ENCODE data around the gene ASCL3. TPM values are rescaled to one million over a fixed set of nuclear protein-coding genes. Genes with fewer than 3 reads are reported as not detected.
"Not testable (repeated sequence)": the region's sequence is repeated elsewhere in the genome, so short reads cannot be mapped to it uniquely, and the experiment has no call there.

The ASCL3 gene
- total RNA-seq, 2 donors from 2014 or later, result not detected

DNA sequence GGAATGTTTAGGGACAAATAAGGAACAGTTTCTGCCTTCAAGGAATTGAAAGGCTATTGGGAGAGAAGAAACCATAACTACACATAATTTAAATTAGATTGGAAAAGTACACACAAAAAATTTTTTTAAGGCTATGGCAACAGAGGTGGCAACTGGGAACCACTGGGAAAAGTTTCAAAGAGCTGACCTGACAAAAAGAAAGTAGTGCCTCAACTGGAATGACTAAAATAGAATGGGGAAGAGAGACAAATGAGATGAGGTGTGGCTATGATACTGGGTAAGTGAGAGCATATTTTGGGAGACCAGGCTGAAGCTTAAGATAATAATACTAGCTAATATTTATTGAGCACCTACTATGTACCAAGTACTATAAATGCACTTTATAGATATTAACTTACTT lies 34.7 kb downstream of the ASCL3 start:
- Histone ChIP-seq H3K4me3 (no peak overlapping the region), H3K4me1 (replicated peaks) (no peaks in the 10 kb centered on the region), H3K27me3 (replicated peaks; ENCODE audit: insufficient read depth) (no peaks in the 10 kb centered on the region), H3K9me3 (no peaks in the 10 kb centered on the region), H3K36me3 (no peaks in the 10 kb centered on the region), H3K27ac (no peak overlapping the region)
- TF ChIP-seq, protein P1, sequence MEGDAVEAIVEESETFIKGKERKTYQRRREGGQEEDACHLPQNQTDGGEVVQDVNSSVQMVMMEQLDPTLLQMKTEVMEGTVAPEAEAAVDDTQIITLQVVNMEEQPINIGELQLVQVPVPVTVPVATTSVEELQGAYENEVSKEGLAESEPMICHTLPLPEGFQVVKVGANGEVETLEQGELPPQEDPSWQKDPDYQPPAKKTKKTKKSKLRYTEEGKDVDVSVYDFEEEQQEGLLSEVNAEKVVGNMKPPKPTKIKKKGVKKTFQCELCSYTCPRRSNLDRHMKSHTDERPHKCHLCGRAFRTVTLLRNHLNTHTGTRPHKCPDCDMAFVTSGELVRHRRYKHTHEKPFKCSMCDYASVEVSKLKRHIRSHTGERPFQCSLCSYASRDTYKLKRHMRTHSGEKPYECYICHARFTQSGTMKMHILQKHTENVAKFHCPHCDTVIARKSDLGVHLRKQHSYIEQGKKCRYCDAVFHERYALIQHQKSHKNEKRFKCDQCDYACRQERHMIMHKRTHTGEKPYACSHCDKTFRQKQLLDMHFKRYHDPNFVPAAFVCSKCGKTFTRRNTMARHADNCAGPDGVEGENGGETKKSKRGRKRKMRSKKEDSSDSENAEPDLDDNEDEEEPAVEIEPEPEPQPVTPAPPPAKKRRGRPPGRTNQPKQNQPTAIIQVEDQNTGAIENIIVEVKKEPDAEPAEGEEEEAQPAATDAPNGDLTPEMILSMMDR (IDR thresholded peaks at IDR 0.05), result no peak
- TF ChIP-seq POLR2A (IDR thresholded peaks at IDR 0.05) (no peak), POLR2AphosphoS5 (IDR thresholded peaks at IDR 0.05) (no peak)
- no peak for DNase-seq (ENCODE audit: low spot score)
- intact Hi-C loops (cut with DNase I), result no loop called here

DNA sequence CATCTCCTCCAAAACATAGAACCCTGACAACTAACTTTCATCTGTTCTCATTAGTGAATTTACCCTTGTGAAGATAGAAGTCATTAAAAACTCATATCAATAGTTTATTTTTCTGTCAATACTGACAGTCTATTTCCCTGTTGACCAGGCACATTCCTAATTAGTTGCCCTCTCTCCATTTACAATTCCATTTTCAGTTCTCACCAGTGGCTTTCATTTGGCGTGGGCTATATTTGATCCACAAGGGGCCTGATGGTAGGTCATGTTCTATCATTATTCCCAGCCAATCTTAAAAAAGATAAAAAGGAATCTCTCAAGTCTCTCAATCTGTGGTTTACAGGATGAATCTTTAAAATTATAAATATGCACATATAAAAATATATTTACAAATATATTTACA lies 35.7 kb downstream of the ASCL3 start:
- Histone ChIP-seq H3K9me3 (no peaks in the 10 kb centered on the region), H3K27me3 (replicated peaks; ENCODE audit: insufficient read depth) (no peaks in the 10 kb centered on the region), H3K27ac (no peak overlapping the region), H3K4me1 (replicated peaks) (no peaks in the 10 kb centered on the region), H3K4me3 (no peak overlapping the region), H3K36me3 (no peaks in the 10 kb centered on the region)
- intact Hi-C loops (cut with DNase I), result no loop called here
- TF ChIP-seq, protein P1 (IDR thresholded peaks at IDR 0.05), result no peak
- TF ChIP-seq POLR2AphosphoS5 (IDR thresholded peaks at IDR 0.05), result no peak
- DNase-seq (ENCODE audit: low spot score), result no peak
- 93% methylated on average over 1 of the region's 1 CpG for WGBS

DNA sequence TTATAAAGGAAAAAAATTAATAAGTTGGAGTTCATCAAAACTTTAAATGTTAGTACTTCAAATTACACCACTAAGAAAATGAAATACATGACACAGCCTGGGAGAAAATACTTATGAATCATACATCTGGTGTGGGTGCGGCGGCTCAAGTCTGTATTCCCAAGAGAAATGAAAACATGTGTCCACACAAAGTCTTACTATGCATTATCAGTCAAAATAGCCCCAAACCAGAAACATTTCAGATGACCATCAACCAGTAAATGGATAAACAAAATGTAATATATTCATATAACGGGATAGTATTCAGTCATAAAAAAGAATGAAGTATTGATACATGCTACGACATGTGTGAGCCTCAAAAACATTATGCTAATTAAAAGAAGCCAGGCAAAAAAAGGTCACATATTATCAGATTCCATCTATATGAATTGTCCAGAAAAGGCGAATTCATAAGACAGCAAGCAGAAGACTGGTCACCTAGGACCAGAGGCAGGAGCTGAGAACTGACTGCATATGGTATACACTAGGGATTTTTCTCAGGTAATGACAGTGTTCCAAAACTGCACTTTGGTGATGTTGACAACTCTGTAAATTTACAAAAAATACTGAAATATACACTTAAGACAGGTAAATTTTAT lies 37.2 kb downstream of the ASCL3 start:
- intact Hi-C loops (cut with DNase I), result no loop called here
- DNase-seq (ENCODE audit: low spot score), result no peak
- Histone ChIP-seq H3K36me3 (no peaks in the 10 kb centered on the region), H3K4me1 (replicated peaks) (no peaks in the 10 kb centered on the region), H3K27ac (no peak overlapping the region), H3K4me3 (no peak overlapping the region), H3K9me3 (no peaks in the 10 kb centered on the region), H3K27me3 (replicated peaks; ENCODE audit: insufficient read depth) (no peaks in the 10 kb centered on the region)
- TF ChIP-seq POLR2A (IDR thresholded peaks at IDR 0.05), result no peak
- TF ChIP-seq, protein P1 (IDR thresholded peaks at IDR 0.05), result no peak
- no peak for TF ChIP-seq POLR2AphosphoS5 (IDR thresholded peaks at IDR 0.05)
- 81% methylated on average over 5 of the region's 5 CpGs for WGBS

DNA sequence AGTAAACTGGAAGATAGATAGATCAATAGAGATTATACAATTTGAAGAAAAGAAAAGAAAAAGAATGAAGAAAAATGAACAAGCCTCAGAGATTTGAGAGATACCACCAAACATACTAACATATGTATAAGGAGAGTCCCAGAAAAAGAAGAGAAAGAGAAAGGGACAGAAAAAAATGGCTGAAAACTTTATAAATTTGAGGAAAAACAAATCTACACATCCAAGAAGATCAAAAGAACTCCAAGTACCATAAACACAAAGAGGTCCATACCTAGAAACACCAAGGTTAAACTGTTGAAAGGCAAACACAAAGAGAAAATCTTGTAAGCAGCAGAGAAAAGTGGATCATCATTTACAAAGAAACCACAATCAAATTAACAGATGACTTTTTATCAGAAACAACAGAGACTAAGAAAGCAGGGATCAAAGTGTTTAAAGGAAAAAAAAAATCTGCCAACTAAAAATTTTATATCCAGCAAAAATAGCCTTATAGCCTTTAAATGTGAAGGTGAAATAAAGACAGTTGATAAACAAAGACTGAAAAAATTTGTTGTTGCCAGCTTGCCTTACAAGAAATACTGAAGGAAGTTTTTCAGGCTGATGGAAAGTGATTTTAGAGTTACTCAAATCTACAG lies 43.6 kb downstream of the ASCL3 start:
- Histone ChIP-seq H3K4me3 (no peak overlapping the region), H3K27ac (no peak overlapping the region), H3K9me3 (no peaks in the 10 kb centered on the region), H3K36me3 (no peaks in the 10 kb centered on the region), H3K4me1 (replicated peaks) (no peaks in the 10 kb centered on the region), H3K27me3 (replicated peaks; ENCODE audit: insufficient read depth) (no peaks in the 10 kb centered on the region)
- DNase-seq (ENCODE audit: low spot score), result no peak
- TF ChIP-seq POLR2A (IDR thresholded peaks at IDR 0.05), result no peak
- no peak for TF ChIP-seq POLR2AphosphoS5 (IDR thresholded peaks at IDR 0.05)
- TF ChIP-seq, protein P1 (IDR thresholded peaks at IDR 0.05), result no peak
- intact Hi-C loops (cut with DNase I), result no loop called here

DNA sequence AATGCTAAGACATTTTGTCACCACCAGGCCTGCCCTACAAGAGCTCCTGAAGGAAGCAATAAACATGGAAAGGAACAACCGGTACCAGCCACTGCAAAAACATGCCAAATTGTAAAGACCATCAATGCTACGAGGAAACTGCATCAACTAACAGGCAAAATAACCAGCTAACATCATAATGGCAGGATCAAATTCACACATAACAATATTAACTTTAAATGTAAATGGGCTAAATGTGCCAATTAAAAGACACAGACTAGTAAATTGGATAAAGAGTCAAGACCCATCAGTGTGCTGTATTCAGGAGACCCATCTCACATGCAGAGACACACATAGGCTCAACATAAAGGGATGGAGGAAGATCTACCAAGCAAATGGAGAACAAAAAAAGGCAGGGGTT lies 51.6 kb downstream of the ASCL3 start:
- intact Hi-C loops (cut with DNase I); DNase-seq (ENCODE audit: low spot score); H3K4me3 ChIP-seq; H3K9me3 ChIP-seq; H3K27me3 ChIP-seq (replicated peaks; ENCODE audit: insufficient read depth); H3K4me1 ChIP-seq (replicated peaks); H3K27ac ChIP-seq; H3K36me3 ChIP-seq: not testable (repeated sequence)
- WGBS, result 83% methylated on average over 2 of the region's 2 CpGs

Small RNAs within 50 kb of the gene (small RNA-seq; reads per million reads assigned to genes)
- gene RF00019, result 0 reads per million in 2 donors

Other genes starting within 250 kb of the ASCL3 start
- gene AKIP1, start 31.8 kb downstream of the ASCL3 start, total RNA-seq, result 10 to 100 TPM; 23.8 to 47.1 TPM
- gene C11orf16, start 10.1 kb downstream of the ASCL3 start, total RNA-seq, result not detected
- 10 to 100 TPM; 51.3 to 58.9 TPM for gene TMEM9B, start 21.4 kb upstream of the ASCL3 start, total RNA-seq
- 1 to 10 TPM in 1 of 2 donors, under 1 TPM in 1; 0.27 to 6.0 TPM for gene NRIP3, start 61.0 kb upstream of the ASCL3 start, total RNA-seq
- gene SCUBE2, start 148.6 kb upstream of the ASCL3 start, total RNA-seq, result 100 to 1,000 TPM in 1 of 2 donors, 10 to 100 TPM in 1; 69.8 to 149 TPM

Data from prostate gland (tissue), 2 donors.